Mononuclear cell (primary cell): Measurements from ENCODE around the gene NCAPH2. TPM values are rescaled to one million over a fixed set of nuclear protein-coding genes. Genes with fewer than 3 reads are reported as not detected.
"Not testable (repeated sequence)": the region's sequence is repeated elsewhere in the genome, so short reads cannot be mapped to it uniquely, and the experiment has no call there.

Source experiments
- H3K27me3 ChIP-seq: 2 replicates; pipeline ENCODE4 v1.6.0; 2011; ENCODE audit warnings: low read length, control low read depth; ENCODE audit not compliant: insufficient read depth
- H3K4me1 ChIP-seq: 2 replicates; pipeline ENCODE4 v1.5.1; 2011; ENCODE audit warnings: mild to moderate bottlenecking, low read length, control low read depth; ENCODE audit not compliant: insufficient read depth
- H3K4me3 ChIP-seq: 2 replicates; pipeline ENCODE4 v1.5.1; 2011; ENCODE audit warnings: mild to moderate bottlenecking, low read length, moderate library complexity
- H3K9me3 ChIP-seq: 2 replicates; pipeline ENCODE4 v1.5.1; 2011; ENCODE audit warnings: low read depth, mild to moderate bottlenecking, control low read depth, low read length
- total RNA-seq: library from RNA; depleted of rRNA; stranded (reverse); fragments of >200 nt; gene quantifications from one replicate; pipeline ENCODE4 v1.2.3, GENCODE V29; 2012

The NCAPH2 gene
- total RNA-seq, 1 donor, result 40.6 TPM

DNA sequence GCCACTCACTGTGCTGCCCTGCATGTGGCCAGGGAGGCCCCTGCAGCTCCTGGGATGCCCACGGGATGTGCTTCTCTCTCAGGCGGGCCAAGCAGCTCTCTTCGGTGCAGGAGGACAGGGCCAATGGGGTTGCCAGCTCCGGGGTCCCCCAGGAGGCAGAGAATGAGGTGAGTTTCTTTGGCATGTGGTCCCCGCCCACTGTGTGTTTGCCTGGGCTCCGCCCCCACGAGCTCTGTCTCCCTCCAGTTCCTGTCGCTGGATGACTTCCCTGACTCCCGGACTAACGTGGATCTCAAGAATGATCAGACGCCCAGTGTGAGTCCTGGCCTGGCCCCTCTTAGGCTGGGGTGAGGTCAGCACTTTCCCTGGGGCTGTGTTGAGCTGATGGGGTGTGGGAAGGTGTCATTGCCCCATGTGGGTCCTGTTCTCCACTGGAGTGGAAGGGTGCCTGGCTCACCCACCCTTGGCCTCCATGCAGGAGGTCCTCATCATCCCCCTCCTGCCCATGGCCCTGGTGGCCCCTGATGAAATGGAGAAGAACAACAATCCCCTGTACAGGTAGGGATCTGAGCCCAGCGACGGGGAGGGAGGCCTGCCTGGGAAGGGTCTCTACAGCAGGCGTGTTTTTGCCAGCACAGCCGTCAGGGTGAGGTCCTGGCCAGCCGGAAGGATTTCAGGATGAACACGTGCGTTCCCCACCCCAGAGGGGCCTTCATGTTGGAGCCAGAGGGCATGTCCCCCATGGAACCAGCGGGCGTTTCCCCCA, 9.7 kb downstream of the NCAPH2 start:
- no peaks in the 10 kb centered on the region for H3K27me3 ChIP-seq
- no peaks in the 10 kb centered on the region for H3K4me1 ChIP-seq
- H3K9me3 ChIP-seq, result no peaks in the 10 kb centered on the region
- no peak overlapping the region for H3K4me3 ChIP-seq

DNA sequence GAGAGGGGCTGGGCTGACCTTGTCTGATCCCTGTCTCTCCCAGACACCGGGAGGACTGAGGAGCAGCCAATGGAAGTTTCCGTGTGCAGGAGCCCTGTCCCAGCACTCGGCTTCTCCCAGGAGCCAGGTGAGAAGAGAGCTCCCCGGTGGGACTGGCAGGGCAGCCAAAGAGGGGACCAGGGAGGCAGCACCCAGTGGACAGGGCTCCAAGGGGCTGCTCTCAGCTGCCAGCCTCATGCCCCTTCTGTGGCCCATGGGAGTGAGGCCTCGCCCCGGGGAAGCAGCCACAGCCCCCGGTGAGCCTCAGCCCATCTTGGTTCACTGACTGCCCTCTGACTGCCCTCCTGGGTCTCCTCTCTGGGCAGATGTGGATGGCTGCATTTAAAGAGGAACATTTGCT, 10.6 kb downstream of the NCAPH2 start:
- H3K9me3 ChIP-seq, result no peaks in the 10 kb centered on the region
- no peaks in the 10 kb centered on the region for H3K27me3 ChIP-seq
- H3K4me1 ChIP-seq, result peaks cover under 1% of the 10 kb centered on the region
- no peak overlapping the region for H3K4me3 ChIP-seq

DNA sequence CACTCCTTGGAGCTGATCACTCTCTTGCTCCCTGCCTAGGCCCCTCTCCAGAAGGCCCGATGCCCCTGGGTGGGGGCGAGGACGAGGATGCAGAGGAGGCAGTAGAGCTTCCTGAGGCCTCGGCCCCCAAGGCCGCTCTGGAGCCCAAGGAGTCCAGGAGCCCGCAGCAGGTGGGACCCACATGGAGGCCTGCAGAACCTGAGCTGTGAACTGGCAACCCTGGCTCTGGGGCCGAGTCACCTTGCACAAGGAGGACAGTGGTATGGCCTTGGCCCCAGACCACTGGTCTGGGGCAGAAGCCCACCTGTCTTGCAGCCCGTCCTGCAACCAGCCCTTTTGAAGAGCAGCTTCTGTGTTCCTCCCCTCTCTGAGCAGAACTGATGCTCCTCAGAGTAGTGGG, 11.1 kb downstream of the NCAPH2 start:
- peaks cover 6% of the 10 kb centered on the region for H3K4me1 ChIP-seq
- no peaks in the 10 kb centered on the region for H3K9me3 ChIP-seq
- no peak overlapping the region for H3K4me3 ChIP-seq
- H3K27me3 ChIP-seq, result no peaks in the 10 kb centered on the region

DNA sequence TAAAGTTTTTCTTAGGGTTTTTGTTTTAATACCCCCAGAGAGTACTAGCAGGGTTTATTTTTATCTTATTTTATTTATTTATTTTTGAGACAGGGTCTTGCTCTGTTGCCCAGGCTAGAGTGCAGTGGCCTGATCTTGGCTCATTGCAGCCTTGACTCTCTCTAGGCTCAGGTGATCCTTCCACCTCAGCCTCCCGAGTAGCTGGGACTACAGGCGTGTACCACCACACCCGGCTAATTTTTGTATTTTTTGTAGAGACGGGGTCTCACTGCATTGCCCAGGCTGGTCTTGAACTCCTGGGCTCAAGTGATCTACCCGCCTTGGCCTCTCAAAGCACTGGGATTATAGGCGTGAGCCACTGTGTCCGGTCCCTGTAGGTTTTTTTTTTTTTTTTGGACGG, 12.2 kb downstream of the NCAPH2 start:
- H3K27me3 ChIP-seq, H3K4me3 ChIP-seq, H3K9me3 ChIP-seq: not testable (repeated sequence)
- peaks cover 16% of the 10 kb centered on the region for H3K4me1 ChIP-seq

DNA sequence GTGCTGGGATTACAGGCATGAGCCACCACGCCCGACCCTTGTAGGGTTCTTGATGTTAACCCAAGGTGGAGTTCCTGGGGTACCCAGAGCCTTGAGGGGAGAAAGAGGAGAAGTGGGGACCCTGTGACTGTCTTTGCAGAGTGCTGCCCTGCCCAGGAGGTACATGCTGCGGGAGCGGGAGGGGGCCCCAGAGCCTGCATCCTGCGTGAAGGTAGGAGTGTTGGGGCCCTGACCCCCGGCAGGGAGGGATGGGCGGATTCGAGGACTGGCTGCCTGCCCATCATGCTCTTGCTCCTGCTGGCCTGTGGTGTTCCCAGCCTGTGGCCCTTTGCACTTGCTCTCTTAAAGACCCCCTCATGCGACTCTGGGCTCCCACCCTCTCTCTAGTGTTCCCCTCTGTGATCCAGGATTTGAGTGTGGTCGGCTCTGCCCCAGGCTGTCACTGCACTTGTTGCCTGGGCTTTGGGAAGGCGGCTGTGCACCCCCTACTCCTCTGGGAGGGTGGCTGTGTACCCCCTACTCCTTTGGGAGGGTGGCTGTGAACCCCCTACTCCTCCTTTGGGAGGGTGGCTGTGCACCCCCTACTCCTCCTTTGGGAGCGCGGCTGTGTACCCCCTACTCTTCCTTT, 12.9 kb downstream of the NCAPH2 start:
- no peaks in the 10 kb centered on the region for H3K9me3 ChIP-seq
- no peak overlapping the region for H3K4me3 ChIP-seq
- H3K27me3 ChIP-seq, result no peaks in the 10 kb centered on the region
- H3K4me1 ChIP-seq, result peaks cover 18% of the 10 kb centered on the region

DNA sequence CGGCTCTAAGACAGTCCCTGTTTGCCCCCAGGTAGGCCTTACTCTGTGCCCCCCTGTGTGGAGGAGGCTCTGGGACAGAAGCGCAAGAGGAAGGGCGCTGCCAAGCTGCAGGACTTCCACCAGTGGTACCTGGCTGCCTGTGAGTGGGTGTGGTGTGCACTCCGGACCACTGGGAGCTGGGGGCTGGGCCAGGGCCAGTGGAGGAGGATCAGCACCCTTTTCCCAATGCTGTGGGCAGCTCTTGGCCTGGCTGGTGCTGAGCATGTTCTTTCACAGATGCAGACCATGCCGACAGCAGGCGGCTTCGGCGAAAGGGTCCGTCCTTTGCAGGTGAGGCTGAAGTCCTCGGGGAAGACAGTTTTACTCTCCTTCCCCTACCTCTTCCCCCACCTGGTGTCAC, 13.7 kb downstream of the NCAPH2 start:
- H3K4me1 ChIP-seq, result peaks cover 21% of the 10 kb centered on the region
- H3K27me3 ChIP-seq, result no peaks in the 10 kb centered on the region
- no peaks in the 10 kb centered on the region for H3K9me3 ChIP-seq
- no peak overlapping the region for H3K4me3 ChIP-seq

DNA sequence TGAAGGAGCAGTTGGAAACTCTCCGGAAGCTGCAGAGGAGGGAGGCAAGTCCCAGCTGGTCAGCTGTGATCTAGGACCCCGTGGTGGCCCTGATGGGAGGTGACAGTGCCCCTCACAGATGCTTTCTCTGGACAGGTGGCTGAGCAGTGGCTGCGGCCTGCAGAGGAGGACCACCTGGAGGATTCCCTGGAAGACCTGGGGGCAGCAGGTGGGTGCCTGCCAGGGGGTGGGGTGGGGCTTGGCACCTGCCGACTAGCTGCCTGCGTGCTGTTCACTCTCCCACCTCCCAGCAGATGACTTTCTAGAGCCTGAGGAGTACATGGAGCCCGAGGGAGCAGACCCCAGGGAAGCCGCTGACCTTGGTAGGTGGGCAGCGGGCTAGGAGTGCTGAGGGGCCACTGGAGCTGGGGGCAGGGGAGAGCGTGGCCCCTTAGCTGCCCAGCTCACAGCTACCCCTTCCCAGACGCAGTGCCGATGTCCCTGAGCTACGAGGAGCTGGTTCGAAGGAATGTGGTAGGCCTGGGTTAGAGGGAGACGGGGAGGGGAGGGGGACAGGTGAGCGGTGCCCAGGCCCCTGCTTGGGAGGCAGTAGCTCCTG, 14.3 kb downstream of the NCAPH2 start:
- no peak overlapping the region for H3K4me3 ChIP-seq
- no peaks in the 10 kb centered on the region for H3K9me3 ChIP-seq
- H3K4me1 ChIP-seq, result peaks cover 27% of the 10 kb centered on the region
- H3K27me3 ChIP-seq, result no peaks in the 10 kb centered on the region

DNA sequence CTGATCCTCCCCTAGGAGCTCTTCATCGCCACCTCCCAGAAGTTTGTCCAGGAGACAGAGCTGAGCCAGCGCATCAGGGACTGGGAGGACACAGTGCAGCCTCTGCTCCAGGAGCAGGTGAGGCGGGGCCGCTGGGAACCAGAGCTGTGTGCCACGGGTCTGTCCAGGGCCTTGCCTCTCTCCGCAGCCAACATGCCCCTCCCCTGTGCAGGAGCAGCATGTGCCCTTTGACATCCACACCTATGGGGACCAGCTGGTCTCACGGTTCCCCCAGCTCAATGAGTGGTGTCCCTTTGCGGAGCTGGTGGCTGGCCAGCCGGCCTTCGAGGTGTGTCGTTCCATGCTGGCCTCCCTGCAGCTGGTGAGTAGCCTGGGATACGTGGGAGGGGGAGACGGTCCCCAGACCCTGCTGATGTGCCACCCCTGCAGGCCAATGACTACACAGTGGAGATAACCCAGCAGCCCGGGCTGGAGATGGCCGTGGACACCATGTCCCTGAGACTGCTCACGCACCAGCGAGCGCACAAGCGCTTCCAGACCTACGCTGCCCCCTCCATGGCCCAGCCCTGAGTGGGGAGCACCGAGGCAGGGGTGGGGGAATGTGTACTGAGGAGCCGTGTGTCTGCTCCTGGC, 14.9 kb downstream of the NCAPH2 start:
- H3K4me3 ChIP-seq, result no peak overlapping the region
- no peaks in the 10 kb centered on the region for H3K27me3 ChIP-seq
- H3K9me3 ChIP-seq, result no peaks in the 10 kb centered on the region
- H3K4me1 ChIP-seq, result peaks cover 33% of the 10 kb centered on the region

DNA sequence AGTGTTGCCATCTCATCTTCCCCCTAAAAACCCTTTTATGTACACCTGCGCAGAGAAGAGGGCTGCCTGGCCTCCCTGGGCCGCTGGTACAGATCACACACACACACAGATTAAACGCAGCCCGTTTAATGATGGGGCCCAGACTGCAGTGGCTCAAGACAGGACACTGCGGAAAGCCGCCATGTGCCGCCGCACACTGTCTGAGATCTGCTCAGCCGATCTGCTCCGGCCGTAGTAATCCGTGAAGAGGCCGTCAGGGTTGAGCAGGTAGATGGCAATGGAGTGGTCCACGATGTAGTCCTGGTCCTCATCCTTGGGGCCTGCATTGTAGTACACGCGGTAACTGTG, 15.4 kb downstream of the NCAPH2 start:
- Histone ChIP-seq H3K4me1 (peaks cover 38% of the 10 kb centered on the region), H3K9me3 (no peaks in the 10 kb centered on the region), H3K27me3 (no peaks in the 10 kb centered on the region), H3K4me3 (no peak overlapping the region)

DNA sequence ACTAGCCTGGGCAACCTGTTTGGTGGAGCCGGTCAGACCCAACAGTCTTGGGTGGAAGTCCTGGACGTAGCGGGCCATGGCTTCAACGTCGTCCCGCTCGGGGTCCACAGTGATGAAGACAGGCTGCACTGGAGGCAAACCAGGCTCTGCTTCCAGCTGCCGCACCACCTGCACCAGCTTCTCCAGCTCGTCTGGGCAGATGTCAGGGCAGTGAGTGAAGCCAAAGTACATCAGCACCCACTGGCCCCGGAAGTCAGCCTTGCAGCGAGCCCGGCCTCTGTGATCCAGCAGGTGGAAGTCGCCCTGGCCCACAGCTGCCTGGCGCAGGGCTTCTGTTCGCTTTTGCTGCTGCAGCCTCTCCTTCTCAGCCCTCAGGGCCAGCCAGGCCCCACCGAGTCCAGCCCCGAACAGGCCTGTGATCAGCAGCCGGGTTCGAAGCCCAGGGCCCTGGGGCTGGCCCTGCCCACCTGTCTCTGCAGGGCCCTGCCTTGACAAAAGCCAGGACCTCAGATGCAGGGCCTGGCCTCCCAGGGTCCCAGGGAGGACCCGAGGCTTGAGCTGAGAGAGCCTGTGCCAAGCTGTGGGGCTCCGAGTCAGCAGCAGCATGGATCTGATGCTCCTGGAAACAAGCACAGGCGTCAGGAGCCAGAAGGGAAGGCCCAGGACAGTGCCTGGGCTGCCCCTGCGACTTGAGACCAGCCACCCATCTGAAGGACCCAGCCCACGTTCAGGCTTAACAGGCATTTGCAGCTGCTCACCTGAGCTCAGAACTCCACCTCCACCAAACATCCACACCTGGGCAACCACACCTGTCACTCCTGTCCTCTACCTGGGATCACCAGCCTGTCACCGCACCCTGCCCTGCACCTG, 16.0 kb downstream of the NCAPH2 start:
- peaks cover 43% of the 10 kb centered on the region for H3K4me1 ChIP-seq
- no peaks in the 10 kb centered on the region for H3K9me3 ChIP-seq
- H3K4me3 ChIP-seq, result peak overlapping the region; percentile 94
- H3K27me3 ChIP-seq, result no peaks in the 10 kb centered on the region

DNA sequence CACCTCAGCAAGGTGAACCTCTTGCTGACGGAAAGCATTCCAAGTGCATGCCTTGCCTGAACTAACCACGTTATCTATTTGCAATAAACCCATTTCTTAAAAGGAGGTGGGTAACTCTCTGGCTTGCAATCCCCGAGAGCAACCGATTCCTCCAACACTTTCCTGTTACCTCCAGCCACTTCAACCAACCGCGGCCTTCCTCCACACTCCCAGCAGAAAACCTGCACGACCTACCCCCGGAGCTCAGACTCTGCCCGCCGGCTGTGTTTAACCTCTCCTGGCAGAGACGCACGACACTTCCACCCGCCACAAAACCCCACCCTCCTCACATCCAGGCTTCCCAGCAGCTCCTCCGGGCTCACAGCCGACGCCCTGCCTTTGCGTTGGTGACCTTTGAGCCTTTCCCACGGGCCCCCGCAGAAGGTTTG, 16.7 kb downstream of the NCAPH2 start:
- no peaks in the 10 kb centered on the region for H3K9me3 ChIP-seq
- H3K27me3 ChIP-seq, result no peaks in the 10 kb centered on the region
- H3K4me1 ChIP-seq, result peaks cover 50% of the 10 kb centered on the region
- H3K4me3 ChIP-seq, result peak overlapping the region; percentile 94

DNA sequence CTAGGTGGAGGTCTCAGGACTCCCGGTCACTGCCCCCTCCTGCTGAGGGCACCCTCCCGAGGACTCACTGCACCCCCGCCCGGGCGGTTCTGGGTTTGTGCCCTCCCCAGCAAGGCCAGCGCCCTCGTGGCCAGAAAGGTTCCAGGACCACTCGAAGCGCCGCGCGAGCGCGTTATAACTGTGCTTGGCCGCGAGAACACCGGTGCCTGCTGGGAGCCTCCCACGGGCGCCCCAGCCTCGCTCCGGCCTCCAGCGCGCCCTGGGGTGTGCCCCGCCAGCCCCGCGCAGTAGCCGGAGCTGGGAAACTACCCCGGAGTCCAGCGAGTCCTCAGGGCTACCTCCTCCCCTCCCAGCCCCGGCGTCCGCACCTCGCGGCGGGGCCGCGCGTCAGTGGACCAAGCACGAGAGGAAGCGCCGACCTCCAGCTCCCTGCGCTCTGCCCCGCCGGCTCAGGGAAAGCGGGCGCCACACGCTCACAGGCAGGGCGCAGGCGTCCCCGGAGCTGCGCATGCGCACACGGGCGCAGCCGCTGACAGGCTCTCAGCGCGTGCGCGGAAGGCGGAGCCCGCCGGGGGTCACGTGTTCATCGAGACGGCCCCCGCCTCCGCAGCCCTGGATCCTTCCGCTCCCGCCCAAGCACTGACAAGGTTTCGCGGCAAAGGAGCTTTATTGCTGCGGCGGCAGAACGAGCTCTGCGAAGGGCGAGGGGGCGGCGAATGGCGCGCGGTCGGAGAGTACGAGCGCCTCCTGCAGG, 17.3 kb downstream of the NCAPH2 start, which contains the start of gene SCO2:
SCO2 (minus strand) TSS at position 495 of the 754 bp plus-strand sequence. CDS start 1,187 bp downstream, outside the sequence.
- H3K4me3 ChIP-seq, result peak within 1 kb of the TSS; percentile 94
- no peaks in the 10 kb centered on the region for H3K9me3 ChIP-seq
- H3K27me3 ChIP-seq, result no peaks in the 10 kb centered on the region
- peaks cover 50% of the 10 kb centered on the region for H3K4me1 ChIP-seq

DNA sequence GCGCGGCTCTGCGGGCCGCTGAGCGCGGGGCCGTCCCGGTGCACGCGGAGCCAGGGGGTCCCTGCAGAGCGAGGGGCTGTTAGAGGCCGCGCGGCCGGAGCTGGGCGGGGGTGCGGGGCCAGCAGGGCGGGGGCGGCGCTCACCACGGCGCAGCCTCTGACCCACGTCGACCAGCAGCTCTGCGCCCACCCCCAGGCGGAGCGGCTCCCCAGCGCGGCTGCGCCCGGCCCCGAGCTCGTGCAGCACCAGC, 17.8 kb downstream of the NCAPH2 start:
- Histone ChIP-seq H3K4me1 (peaks cover 54% of the 10 kb centered on the region), H3K27me3 (no peaks in the 10 kb centered on the region), H3K9me3 (no peaks in the 10 kb centered on the region), H3K4me3 (peak overlapping the region; percentile 94)

DNA sequence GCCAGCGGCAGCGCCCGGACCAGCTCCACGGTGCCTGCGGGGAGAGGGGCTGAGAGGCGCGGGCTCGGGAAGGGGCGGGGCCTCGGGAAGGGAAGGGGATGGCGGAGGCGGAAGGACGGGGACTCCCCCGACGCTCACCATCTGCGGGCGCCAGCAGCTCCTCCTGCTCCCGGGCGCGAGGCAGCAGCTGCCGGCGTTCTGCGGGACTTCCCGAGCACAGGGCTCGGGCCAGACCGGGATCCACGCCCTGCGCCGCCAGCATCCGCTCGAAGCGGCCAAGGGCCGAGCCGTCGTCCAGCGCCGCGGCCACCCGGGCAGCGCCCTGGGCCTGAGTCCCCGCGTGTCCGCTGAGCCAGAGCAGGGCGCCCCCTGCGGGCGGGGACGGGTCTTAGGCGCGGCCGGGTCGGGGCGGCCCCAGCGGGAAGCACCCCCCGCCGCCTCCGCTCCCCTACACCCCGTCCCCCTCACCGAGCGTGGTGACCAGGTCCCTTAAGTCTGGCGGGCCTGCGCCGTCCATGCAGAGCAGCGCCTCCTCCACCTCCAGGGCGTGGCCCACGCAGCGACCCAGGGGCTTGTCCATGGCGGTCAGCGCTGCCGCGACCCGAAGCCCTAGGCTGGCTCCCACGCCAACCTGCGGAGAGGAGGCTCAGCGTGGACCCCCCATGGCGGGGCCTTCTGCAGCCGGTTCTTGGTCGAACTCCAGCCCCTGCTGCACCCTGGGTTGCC, 18.2 kb downstream of the NCAPH2 start:
- Histone ChIP-seq H3K9me3 (no peaks in the 10 kb centered on the region), H3K27me3 (no peaks in the 10 kb centered on the region), H3K4me3 (peak overlapping the region; percentile 94), H3K4me1 (peaks cover 54% of the 10 kb centered on the region)
